WI38 (cell line): Measurements from ENCODE around the gene CLDN7.
A peak's percentile ranks its signal among the peaks of the same experiment; 100 is the strongest.

ENCODE experiments used
- H3K4me3 ChIP-seq: 2 replicates; pipeline ENCODE4 v1.5.1; 2011; ENCODE audit warnings: low read depth, mild to moderate bottlenecking, control low read depth, low read length
- TF ChIP-seq, protein P1 (sequence below): IDR thresholded peaks from 2 replicates; pipeline ENCODE4 v1.5.1; 2012; ENCODE audit warnings: low read depth, mild to moderate bottlenecking, control low read depth, low read length

CLDN7 gene

GRCh38 chr17:7237761-7238419 lies 24.4 kb downstream of the CLDN7 start:
- H3K4me3 ChIP-seq: peak overlapping the region; percentile 99
- TF ChIP-seq, protein P1, sequence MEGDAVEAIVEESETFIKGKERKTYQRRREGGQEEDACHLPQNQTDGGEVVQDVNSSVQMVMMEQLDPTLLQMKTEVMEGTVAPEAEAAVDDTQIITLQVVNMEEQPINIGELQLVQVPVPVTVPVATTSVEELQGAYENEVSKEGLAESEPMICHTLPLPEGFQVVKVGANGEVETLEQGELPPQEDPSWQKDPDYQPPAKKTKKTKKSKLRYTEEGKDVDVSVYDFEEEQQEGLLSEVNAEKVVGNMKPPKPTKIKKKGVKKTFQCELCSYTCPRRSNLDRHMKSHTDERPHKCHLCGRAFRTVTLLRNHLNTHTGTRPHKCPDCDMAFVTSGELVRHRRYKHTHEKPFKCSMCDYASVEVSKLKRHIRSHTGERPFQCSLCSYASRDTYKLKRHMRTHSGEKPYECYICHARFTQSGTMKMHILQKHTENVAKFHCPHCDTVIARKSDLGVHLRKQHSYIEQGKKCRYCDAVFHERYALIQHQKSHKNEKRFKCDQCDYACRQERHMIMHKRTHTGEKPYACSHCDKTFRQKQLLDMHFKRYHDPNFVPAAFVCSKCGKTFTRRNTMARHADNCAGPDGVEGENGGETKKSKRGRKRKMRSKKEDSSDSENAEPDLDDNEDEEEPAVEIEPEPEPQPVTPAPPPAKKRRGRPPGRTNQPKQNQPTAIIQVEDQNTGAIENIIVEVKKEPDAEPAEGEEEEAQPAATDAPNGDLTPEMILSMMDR: no peak

GRCh38 chr17:7237266-7237760 lies 25.0 kb downstream of the CLDN7 start:
- TF ChIP-seq, protein P1: no peak

GRCh38 chr17:7236808-7237207 lies 25.5 kb downstream of the CLDN7 start:
- TF ChIP-seq, protein P1: no peak
- H3K4me3 ChIP-seq: peak overlapping the region; percentile 99; the same call in 1 of the 2 replicates

More at GRCh38 chr17:7237266-7237760, 25.0 kb downstream of the CLDN7 start:
- peak overlapping the region; percentile 99 for H3K4me3 ChIP-seq

DNA sequence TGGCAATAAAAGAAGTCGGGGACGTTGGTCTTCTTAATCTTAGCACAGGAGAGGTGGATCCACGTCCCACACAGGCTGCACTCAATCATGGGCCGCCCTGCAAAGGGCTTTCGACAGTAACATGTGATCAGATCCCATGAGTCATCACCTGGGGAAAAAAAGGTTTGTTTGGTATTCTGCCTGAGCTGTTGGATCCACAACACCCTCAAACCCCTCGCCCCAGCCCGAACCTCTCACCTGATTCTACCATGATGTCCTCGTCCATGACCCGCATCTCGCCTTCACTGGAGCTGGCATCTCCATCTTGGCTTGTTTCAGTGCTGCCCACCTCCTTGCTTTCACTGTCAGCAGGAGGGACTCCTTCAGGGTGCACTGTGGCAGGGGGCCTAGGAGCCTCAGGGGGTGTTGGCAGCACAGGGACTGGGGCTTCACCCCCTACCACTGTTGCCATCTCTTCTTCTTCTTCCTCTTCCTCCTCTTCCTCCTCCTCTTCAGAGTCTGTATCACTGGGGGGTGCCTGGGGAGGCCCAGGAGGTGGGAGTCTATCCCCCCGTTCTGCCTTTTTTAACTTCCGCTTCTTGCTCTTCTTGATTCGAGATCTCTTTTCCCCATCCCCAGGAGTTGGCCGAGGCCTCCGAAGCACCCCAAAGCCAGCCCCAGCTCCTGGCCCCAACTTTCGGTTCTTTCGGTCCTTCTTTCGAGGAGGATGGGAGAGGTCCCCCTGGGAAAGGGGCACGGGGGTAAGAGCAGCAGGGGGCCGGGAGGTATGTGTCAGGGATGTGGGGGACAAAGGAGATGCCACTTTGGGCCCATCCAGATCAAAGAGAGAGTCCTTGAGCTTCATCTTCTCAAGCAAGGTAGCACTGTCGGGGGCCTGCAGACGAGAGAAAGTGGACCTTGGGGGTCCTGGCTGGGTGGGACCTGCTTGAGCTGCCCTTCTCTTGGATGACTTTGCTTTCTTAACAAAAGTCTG lies 26.3 kb downstream of the CLDN7 start:
- TF ChIP-seq, protein P1: no peak

GRCh38 chr17:7234083-7234951 lies 28.0 kb downstream of the CLDN7 start, which contains the start of gene DVL2:
Gene DVL2 (minus strand): TSS chr17:7234517. CDS start chr17:7234262, 255 bp downstream.
- H3K4me3 ChIP-seq: peak within 1 kb of the TSS; percentile 87
- TF ChIP-seq, protein P1: no peak

More for the DNA sequence above, 26.3 kb downstream of the CLDN7 start:
- H3K4me3 ChIP-seq: no peak overlapping the region

- peak overlapping the region; percentile 87 for H3K4me3 ChIP-seq
- TF ChIP-seq, protein P1: no peak
Measured at GRCh38 chr17:7233701-7234082, 28.6 kb downstream of the CLDN7 start.
